H1 (cell line): ENCODE data around the gene PEX14. TPM values are rescaled to one million over a fixed set of nuclear protein-coding genes. Genes with fewer than 3 reads are reported as not detected.

ENCODE experiments used
- CHD1 ChIP-seq: IDR thresholded peaks from 2 replicates; pipeline ENCODE4 v1.6.1; 2012; ENCODE audit warnings: low read depth, low read length, improper control_type of control experiment
- GTF2F1 ChIP-seq: IDR thresholded peaks from 2 replicates; pipeline ENCODE4 v1.6.1; 2012; ENCODE audit warnings: low read depth, low read length, improper control_type of control experiment, borderline replicate concordance
- HDAC2 ChIP-seq, 2 experiments: fragments of 300-600 bp in 1 of 2; sonication (generic) in 1 of 2; IDR thresholded peaks; 2 replicates each; pipeline ENCODE4 v1.6.1; 2011 to 2012; ENCODE audit warnings: low read depth in 2 of 2, low read length in 2 of 2, mild to moderate bottlenecking in 2 of 2, moderate library complexity in 2 of 2, borderline replicate concordance in 1 of 2, inconsistent platforms in 1 of 2
- NANOG ChIP-seq: IDR thresholded peaks from 2 replicates; pipeline ENCODE4 v1.6.1; 2011; ENCODE audit warnings: low read length, low read depth, mild to moderate bottlenecking, inconsistent platforms; ENCODE audit not compliant: insufficient read depth, poor library complexity, severe bottlenecking
- NRF1 ChIP-seq: IDR thresholded peaks from 2 replicates; pipeline ENCODE4 v1.6.1; 2011; ENCODE audit warnings: mild to moderate bottlenecking, low read depth, low read length, improper control_type of control experiment
- POLR2A ChIP-seq, 2 experiments: IDR thresholded peaks; 1 replicate in 1 of 2; 2 replicates in 1 of 2; pipeline ENCODE4 v1.6.1; 2011; ENCODE audit warnings: low read depth in 2 of 2, low read length in 2 of 2, mild to moderate bottlenecking in 2 of 2; ENCODE audit errors: control extremely low read depth in 1 of 2
- POLR2AphosphoS5 ChIP-seq: IDR thresholded peaks from 2 replicates; pipeline ENCODE4 v1.6.1; 2011; ENCODE audit warnings: low read depth, low read length
- RAD21 ChIP-seq, 2 experiments: IDR thresholded peaks in 1 of 2; conservative IDR thresholded peaks in 1 of 2; 2 replicates each; pipeline ENCODE4 v1.6.1; 2011; ENCODE audit warnings: low read depth in 2 of 2, low read length in 2 of 2, improper control_type of control experiment in 1 of 2, inconsistent platforms in 1 of 2, mild to moderate bottlenecking in 1 of 2, moderate library complexity in 1 of 2
- polyA plus RNA-seq, 7 experiments: library from polyadenylated mRNA; depleted of rRNA in 3 of 7; stranded (reverse) in 5 of 7; unstranded in 2 of 7; fragments of >200 nt in 5 of 7; fragments of 200-250 nt in 2 of 7; gene quantifications; 1 replicate in 5 of 7; 2 replicates in 1 of 7; 4 replicates in 1 of 7; pipeline versions ENCODE4 v1.2.1 to v1.2.3, GENCODE V29; 2011 to 2013; ENCODE audit warnings: missing spikeins in 2 of 7, mixed read lengths in 2 of 7
- total RNA-seq: library from RNA; stranded (reverse); fragmentation: NEBNext Ultra II Directional; extraction: Animal tissue kit (Norgen Biotek cat#: 25700); gene quantifications from 2 replicates; pipeline ENCODE4 v1.2.1, GENCODE V29; 2021

The PEX14 gene
- total and polyA plus RNA-seq, 2 of the 8 experiments (the other 6 are each of a cell fraction or from before 2014, with no cell fraction given): 13.0 to 19.8 TPM

GRCh38 chr1:10615332-10615731 is 140.6 kb downstream of the PEX14 start (continued):
- no peak for TF ChIP-seq NANOG
- TF ChIP-seq POLR2AphosphoS5: no peak
- no peak for TF ChIP-seq HDAC2 (IDR thresholded peaks at IDR 0.05; ENCODE audit: borderline replicate concordance in 1 of 2, low read depth in 2 of 2, low read length in 2 of 2)
- TF ChIP-seq POLR2A (IDR thresholded peaks at IDR 0.05; ENCODE audit: control extremely low read depth in 1 of 2, low read depth in 2 of 2, low read length in 2 of 2): no peak
- TF ChIP-seq GTF2F1: no peak
- TF ChIP-seq NRF1: no peak
- TF ChIP-seq RAD21 (IDR thresholded peaks at IDR 0.05 in 1 of 2, conservative IDR thresholded peaks at IDR 0.05 in 1 of 2; ENCODE audit: low read depth in 2 of 2, low read length in 2 of 2): no peak
- TF ChIP-seq CHD1: no peak
